Mucosa of rectum (tissue), 2 donors: ENCODE measurements around the gene SIK2.

Experiments
- H3K27ac ChIP-seq, 2 donors: one replicate each; pipeline ENCODE4 v1.7.0; 2013; ENCODE audit warnings: inconsistent platforms in 2 of 2, low read depth in 2 of 2, low read length in 2 of 2
- H3K27me3 ChIP-seq, 2 donors: one replicate each; pipeline ENCODE4 v1.7.0; 2013; ENCODE audit warnings: low read length in 2 of 2; ENCODE audit not compliant: control insufficient read depth in 2 of 2, insufficient read depth in 2 of 2
- H3K36me3 ChIP-seq, 2 donors: one replicate each; pipeline ENCODE4 v1.7.0; 2013; ENCODE audit warnings: low read length in 2 of 2; ENCODE audit not compliant: control insufficient read depth in 2 of 2, insufficient read depth in 2 of 2
- H3K4me1 ChIP-seq, 2 donors: one replicate each; pipeline ENCODE4 v1.7.0; 2013; ENCODE audit warnings: low read length in 2 of 2, mild to moderate bottlenecking in 1 of 2; ENCODE audit not compliant: control insufficient read depth in 2 of 2, insufficient read depth in 2 of 2
- H3K4me3 ChIP-seq, 2 donors: one replicate each; pipeline ENCODE4 v1.7.0; 2013; ENCODE audit warnings: low read length in 2 of 2
- H3K9ac ChIP-seq, 2 donors: one replicate each; pipeline ENCODE4 v1.7.0; 2013; ENCODE audit warnings: low read length in 2 of 2, low read depth in 1 of 2, mild to moderate bottlenecking in 1 of 2
- H3K9me3 ChIP-seq, 2 donors: one replicate each; pipeline ENCODE4 v1.7.0; 2013; ENCODE audit warnings: low read length in 2 of 2; ENCODE audit not compliant: control insufficient read depth in 2 of 2
- donor health status: healthy.
- donor health status: Normal muscosa, but diverticular disease.

The SIK2 gene

DNA sequence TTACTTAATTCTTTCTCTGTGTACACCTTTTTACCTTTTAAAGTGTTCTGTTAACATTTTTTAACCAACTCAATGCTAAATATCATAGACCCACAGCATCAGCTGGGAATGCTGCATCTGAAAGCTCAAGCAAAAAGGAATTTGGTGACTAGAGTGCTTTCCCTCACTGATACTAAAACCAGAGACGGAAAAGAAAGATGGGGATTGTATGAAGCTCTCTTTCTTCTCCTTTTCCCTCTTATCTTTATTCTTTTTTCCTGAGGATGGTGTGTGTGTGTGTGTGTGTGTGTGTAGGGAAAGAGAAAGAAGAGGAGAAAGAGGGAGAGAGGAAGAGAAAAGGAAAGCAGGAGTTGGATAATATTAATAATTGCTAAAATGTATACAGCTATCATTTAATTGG is 4.1 kb upstream of the SIK2 start:
- no peaks in the 10 kb centered on the region for H3K9me3 ChIP-seq
- H3K4me3 ChIP-seq = no peak overlapping the region

GRCh38 chr11:111598559-111598958 is 3.7 kb upstream of the SIK2 start:
- Histone ChIP-seq H3K9me3 (no peaks in the 10 kb centered on the region), H3K4me3 (no peak overlapping the region), H3K9ac (no peak overlapping the region), H3K27me3 (no peaks in the 10 kb centered on the region), H3K27ac (no peak overlapping the region), H3K4me1 (peaks cover 7 to 10% of the 10 kb centered on the region in 2 donors), H3K36me3 (no peaks in the 10 kb centered on the region)

More for the DNA sequence above, 4.1 kb upstream of the SIK2 start:
- Histone ChIP-seq H3K27me3 (no peaks in the 10 kb centered on the region), H3K4me1 (peaks cover 4 to 6% of the 10 kb centered on the region in 2 donors), H3K27ac (no peak overlapping the region), H3K9ac (no peak overlapping the region), H3K36me3 (no peaks in the 10 kb centered on the region)

DNA sequence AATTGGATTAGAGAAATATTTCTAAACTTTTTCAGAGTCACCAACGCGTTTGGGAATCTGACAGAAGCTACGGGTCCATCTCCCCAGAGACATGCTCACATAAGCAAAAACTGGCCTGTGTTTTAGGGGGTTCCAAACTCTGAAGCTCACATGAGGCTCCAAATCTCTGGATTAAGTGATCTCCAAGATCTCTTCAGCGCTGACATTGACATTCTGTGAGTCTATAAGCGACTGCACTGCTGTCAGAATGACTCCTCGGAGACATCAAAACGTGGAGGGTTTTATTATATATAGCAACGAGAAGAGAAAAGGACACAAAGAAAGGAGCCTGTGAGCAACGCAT is 642 bp upstream of the SIK2 start:
- H3K9ac ChIP-seq = peak overlapping the region; percentile 68 to 72
- no peaks in the 10 kb centered on the region for H3K36me3 ChIP-seq
- peak overlapping the region; percentile 80 to 93 for H3K27ac ChIP-seq
- no peaks in the 10 kb centered on the region for H3K9me3 ChIP-seq
- H3K27me3 ChIP-seq = no peaks in the 10 kb centered on the region
- peak overlapping the region; percentile 75 to 78 for H3K4me3 ChIP-seq
- peaks cover 17 to 18% of the 10 kb centered on the region in 2 donors for H3K4me1 ChIP-seq

DNA sequence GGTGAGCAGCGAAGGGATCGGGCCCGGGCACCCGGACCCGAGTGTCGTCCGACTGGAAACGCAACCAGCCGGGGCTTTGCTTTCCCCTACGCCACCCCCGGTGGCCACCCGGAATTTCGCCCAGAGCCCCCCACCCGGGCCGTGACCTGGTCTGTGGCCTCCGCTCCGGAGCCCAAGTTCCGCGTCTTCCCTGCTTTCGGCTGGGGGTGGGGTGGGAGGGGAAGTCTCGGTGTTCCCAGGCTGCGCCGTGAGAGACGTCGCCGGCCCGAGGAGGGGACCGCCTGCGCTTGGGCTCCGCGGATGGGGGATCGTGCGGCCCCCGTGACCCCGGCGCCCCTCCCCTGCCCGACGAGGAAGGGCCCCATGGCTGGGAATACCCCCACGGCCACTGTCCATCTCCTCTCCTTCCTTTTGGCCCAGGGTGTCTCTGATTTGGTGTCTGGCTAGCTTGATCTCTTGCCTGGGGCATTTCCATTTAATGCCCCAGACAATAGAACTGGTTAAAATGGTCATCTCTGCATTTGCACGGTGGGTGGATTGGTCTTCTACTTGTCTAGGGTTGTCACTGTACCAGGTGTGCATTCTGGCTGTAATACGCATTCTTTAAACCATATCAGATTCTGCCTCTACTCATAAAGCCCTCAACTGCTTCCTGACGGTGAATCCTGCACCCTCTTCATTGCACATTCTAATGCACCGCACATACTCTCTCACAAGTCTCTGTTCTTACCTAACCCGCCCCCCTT is 789 bp downstream of the SIK2 start:
- H3K4me3 ChIP-seq = peak overlapping the region; percentile 75 to 90
- H3K27ac ChIP-seq = peak overlapping the region; percentile 93 to 94
- H3K9me3 ChIP-seq = no peaks in the 10 kb centered on the region
- peaks cover 17 to 18% of the 10 kb centered on the region in 2 donors for H3K4me1 ChIP-seq
- peak overlapping the region; percentile 87 to 97 for H3K9ac ChIP-seq
- no peaks in the 10 kb centered on the region for H3K36me3 ChIP-seq
- H3K27me3 ChIP-seq = no peaks in the 10 kb centered on the region

GRCh38 chr11:111603611-111604130 is 1.4 kb downstream of the SIK2 start:
- Histone ChIP-seq H3K4me3 (peak overlapping the region; percentile 75 to 90), H3K9me3 (no peaks in the 10 kb centered on the region), H3K9ac (peak overlapping the region; percentile 87 to 97), H3K27ac (peak overlapping the region; percentile 23 to 93), H3K36me3 (no peaks in the 10 kb centered on the region), H3K4me1 (peaks cover 17 to 18% of the 10 kb centered on the region in 2 donors), H3K27me3 (no peaks in the 10 kb centered on the region)

DNA sequence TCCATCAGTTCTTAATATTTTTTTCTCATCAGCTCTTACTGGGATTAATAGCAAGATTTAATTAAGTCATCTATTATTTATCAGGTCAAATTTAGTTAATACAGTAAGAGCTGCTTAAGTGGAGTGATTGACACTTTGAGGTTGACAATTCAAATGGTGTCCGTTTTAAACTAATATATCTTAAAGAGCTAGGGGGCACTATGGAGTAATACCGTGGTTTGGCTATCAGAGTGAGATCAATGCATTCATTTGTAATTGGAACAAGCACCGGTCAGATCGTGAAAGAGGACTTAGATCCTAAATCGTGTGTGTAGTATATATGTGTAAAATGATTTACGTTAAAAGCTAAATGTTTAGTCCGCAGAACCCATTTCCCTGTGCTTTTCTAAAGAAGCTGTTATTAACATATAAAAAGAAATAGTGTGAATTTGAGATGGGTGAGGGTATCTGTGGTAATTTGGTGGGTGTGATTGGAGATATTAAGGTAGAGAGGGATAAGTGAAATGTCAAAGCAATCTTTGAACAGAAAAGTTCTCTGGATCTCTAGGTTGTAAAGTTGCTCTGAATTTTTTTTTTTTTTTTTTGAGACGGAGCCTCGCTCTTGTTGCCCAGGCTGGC is 2.3 kb downstream of the SIK2 start:
- no peak overlapping the region for H3K27ac ChIP-seq

GRCh38 chr11:111605681-111606080 is 3.4 kb downstream of the SIK2 start:
- no peaks in the 10 kb centered on the region for H3K36me3 ChIP-seq
- peaks cover 17 to 18% of the 10 kb centered on the region in 2 donors for H3K4me1 ChIP-seq
- H3K4me3 ChIP-seq = no peak overlapping the region
- no peaks in the 10 kb centered on the region for H3K27me3 ChIP-seq
- H3K9me3 ChIP-seq = no peaks in the 10 kb centered on the region
- H3K9ac ChIP-seq = no peak overlapping the region
- H3K27ac ChIP-seq = no peak overlapping the region

More for the DNA sequence above, 2.3 kb downstream of the SIK2 start:
- no peaks in the 10 kb centered on the region for H3K36me3 ChIP-seq
- H3K9ac ChIP-seq = peak overlapping the region in 1 of 2 donors; percentile 97
- H3K9me3 ChIP-seq = no peaks in the 10 kb centered on the region
- no peaks in the 10 kb centered on the region for H3K27me3 ChIP-seq
- H3K4me3 ChIP-seq = peak overlapping the region; percentile 33 to 90
- H3K4me1 ChIP-seq = peaks cover 17 to 18% of the 10 kb centered on the region in 2 donors

DNA sequence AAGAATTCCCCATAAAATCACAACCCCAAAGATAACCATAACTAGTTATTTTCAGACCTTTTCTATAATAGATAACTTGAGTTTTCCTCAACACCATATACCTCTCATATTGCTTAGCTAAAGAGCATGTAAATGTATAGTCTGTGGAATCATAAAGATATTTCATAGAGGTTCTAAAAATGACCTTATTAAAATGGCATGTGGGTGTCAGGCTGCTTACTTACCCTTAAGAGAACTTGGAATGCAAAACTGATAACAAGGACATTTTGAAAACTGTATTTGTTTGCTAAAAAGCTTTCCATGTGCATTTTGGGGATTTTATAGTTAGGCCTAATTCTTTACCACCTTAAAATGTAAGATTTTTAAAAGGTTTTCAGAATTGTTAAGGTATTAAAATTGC is 4.7 kb downstream of the SIK2 start:
- peaks cover 12 to 15% of the 10 kb centered on the region in 2 donors for H3K4me1 ChIP-seq
- no peak overlapping the region for H3K9ac ChIP-seq
- no peaks in the 10 kb centered on the region for H3K9me3 ChIP-seq
- no peaks in the 10 kb centered on the region for H3K27me3 ChIP-seq
- no peak overlapping the region for H3K27ac ChIP-seq
- H3K36me3 ChIP-seq = no peaks in the 10 kb centered on the region
- no peak overlapping the region for H3K4me3 ChIP-seq

DNA sequence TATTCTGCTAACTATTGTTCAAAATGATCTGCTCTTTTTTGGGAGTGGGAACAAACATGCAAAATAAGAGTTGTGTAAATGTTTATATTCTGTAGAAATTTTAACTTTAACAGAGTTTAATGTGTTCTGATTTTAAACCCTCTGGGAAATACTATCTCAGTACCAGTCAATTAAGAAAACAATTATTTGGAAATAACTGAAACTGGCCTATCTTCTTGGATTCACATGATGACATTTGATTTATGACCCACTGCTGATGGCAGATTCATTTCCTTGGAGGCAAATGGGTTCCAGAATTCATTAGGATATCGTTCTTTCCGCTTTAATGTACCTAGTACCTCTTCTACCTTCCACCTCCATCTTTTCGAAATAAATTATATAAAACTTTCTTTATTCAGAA is 5.5 kb downstream of the SIK2 start:
- peaks cover 12 to 15% of the 10 kb centered on the region in 2 donors for H3K4me1 ChIP-seq
- H3K27ac ChIP-seq = no peak overlapping the region
- H3K27me3 ChIP-seq = no peaks in the 10 kb centered on the region
- H3K9me3 ChIP-seq = no peaks in the 10 kb centered on the region
- no peak overlapping the region for H3K9ac ChIP-seq
- no peaks in the 10 kb centered on the region for H3K36me3 ChIP-seq
- no peak overlapping the region for H3K4me3 ChIP-seq

DNA sequence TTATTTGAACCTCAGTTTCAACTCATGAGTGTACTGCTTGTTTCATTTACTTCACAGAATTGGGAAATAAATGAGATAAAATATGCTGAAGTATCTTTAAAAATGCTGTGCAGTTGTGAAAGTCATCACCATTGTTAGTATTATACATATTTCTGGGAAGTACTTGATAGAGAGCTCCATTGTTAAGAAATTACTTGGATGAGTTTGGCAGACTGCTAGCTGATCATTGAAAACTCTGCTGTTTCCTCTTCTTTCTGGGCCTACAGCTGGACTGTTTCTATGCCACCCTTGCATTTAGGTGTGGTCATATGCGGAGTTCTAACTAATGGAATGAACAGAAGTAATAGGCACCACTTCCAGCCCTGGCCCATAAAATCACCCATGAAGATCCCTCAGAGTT is 10.0 kb downstream of the SIK2 start:
- no peak overlapping the region for H3K9ac ChIP-seq
- no peak overlapping the region for H3K4me3 ChIP-seq
- no peaks in the 10 kb centered on the region for H3K27me3 ChIP-seq
- H3K27ac ChIP-seq = no peak overlapping the region
- H3K36me3 ChIP-seq = peaks cover 5 to 9% of the 10 kb centered on the region in 2 donors
- no peaks in the 10 kb centered on the region for H3K4me1 ChIP-seq
- H3K9me3 ChIP-seq = no peaks in the 10 kb centered on the region
